Activated CD4-positive, alpha-beta T cell treated with anti-CD3 and anti-CD28 coated beads for 36 hours (primary cell): Measurements from ENCODE around the gene DIP2C. TPM values are rescaled to one million over a fixed set of nuclear protein-coding genes. Genes with fewer than 3 reads are reported as not detected.
"Not testable (repeated sequence)": the region's sequence is repeated elsewhere in the genome, so short reads cannot be mapped to it uniquely, and the experiment has no call there.

Experiments used
- ATAC-seq: fragments of 200-7000 bp; cut with Tn5 transposase; one replicate; pipeline ENCODE4 v1.10.0; 2021; ENCODE audit warnings: mild to moderate bottlenecking, moderate library complexity
- CTCF ChIA-PET: fragments of 350-600 bp; sonication (Branson Sonifier 250); formaldehyde crosslinking; loops from one replicate; lab custom pipeline; 2021; ENCODE audit warnings: antibody characterized with exemption; lab: Charles Lee
- POLR2A ChIA-PET: fragments of 350-600 bp; sonication (Branson Sonifier 250); formaldehyde crosslinking; loops from one replicate; lab custom pipeline; 2021; ENCODE audit warnings: antibody characterized with exemption, inconsistent platforms; lab: Charles Lee
- DNase-seq: peaks from one replicate; pipeline ENCODE4 v3.0.0-alpha.2; 2020
- H3K27ac Mint-ChIP-seq: one replicate; pipeline ENCODE4 v1.8.0; 2021; ENCODE audit warnings: mixed read lengths
- H3K27me3 Mint-ChIP-seq: one replicate; pipeline ENCODE4 v1.8.0; 2021; ENCODE audit warnings: mixed read lengths
- H3K36me3 Mint-ChIP-seq: one replicate; pipeline ENCODE4 v1.8.0; 2021; ENCODE audit warnings: low read depth, mixed read lengths
- H3K4me1 Mint-ChIP-seq: one replicate; pipeline ENCODE4 v1.8.0; 2021; ENCODE audit warnings: mixed read lengths
- H3K4me3 Mint-ChIP-seq: one replicate; pipeline ENCODE4 v1.8.0; 2021; ENCODE audit warnings: mild to moderate bottlenecking, moderate library complexity, mixed read lengths
- H3K9me3 Mint-ChIP-seq: one replicate; pipeline ENCODE4 v1.8.0; 2021; ENCODE audit warnings: low read depth, mixed read lengths
- intact Hi-C, 2 experiments: fragments of 100-400 bp; cut with DNase I in 1 of 2; cut with micrococcal nuclease in 1 of 2; formaldehyde crosslinking; loops; one replicate each; pipeline versions ENCODE4 v1.14.2 to v1.15.1; 2022 to 2024; cut with DNase I, micrococcal nuclease
- total RNA-seq, 2 experiments: library from RNA; stranded (reverse); gene quantifications; one replicate each; pipeline ENCODE4 v1.2.3, GENCODE V29; 2021

Gene DIP2C
- total RNA-seq, 2 experiments from 2014 or later, result 0.76 to 0.94 TPM

- ATAC-seq (no peak), DNase-seq (no peak)
- Mint-ChIP-seq H3K4me3 (no peak overlapping the region), H3K27me3 (peaks cover 35% of the 10 kb centered on the region), H3K27ac (no peak overlapping the region), H3K9me3 (no peaks in the 10 kb centered on the region), H3K36me3 (no peaks in the 10 kb centered on the region), H3K4me1 (no peaks in the 10 kb centered on the region)
- intact Hi-C loops, result no loop called here
- POLR2A ChIA-PET, result no interaction called here
- CTCF ChIA-PET, result no interaction called here
Measured at GRCh38 chr10:543131-543530, 146.3 kb downstream of the DIP2C start.

GRCh38 chr10:541750-542371 lies 147.6 kb downstream of the DIP2C start:
- Mint-ChIP-seq H3K4me1 (no peaks in the 10 kb centered on the region), H3K4me3 (no peak overlapping the region), H3K27ac (no peak overlapping the region), H3K27me3 (peaks cover 27% of the 10 kb centered on the region), H3K36me3 (no peaks in the 10 kb centered on the region), H3K9me3 (no peaks in the 10 kb centered on the region)
- no peak for ATAC-seq
- ChIA-PET POLR2A (no interaction called here), CTCF (no interaction called here)
- intact Hi-C loops, result no loop called here
- DNase-seq, result no peak

GRCh38 chr10:541041-541440 lies 148.4 kb downstream of the DIP2C start:
- Mint-ChIP-seq H3K4me1 (no peaks in the 10 kb centered on the region), H3K36me3 (no peaks in the 10 kb centered on the region), H3K9me3 (no peaks in the 10 kb centered on the region), H3K4me3 (no peak overlapping the region), H3K27me3 (peaks cover 28% of the 10 kb centered on the region), H3K27ac (no peak overlapping the region)
- CTCF ChIA-PET, result no interaction called here
- intact Hi-C loops, result no loop called here
- DNase-seq (no peak), ATAC-seq (no peak)
- POLR2A ChIA-PET, result no interaction called here

GRCh38 chr10:538895-539294 lies 150.6 kb downstream of the DIP2C start:
- no peaks in the 10 kb centered on the region for H3K36me3 Mint-ChIP-seq
- H3K27me3 Mint-ChIP-seq, result peaks cover 27% of the 10 kb centered on the region
- ChIA-PET CTCF (no interaction called here), POLR2A (no interaction called here)
- no peaks in the 10 kb centered on the region for H3K9me3 Mint-ChIP-seq
- no peak overlapping the region for H3K4me3 Mint-ChIP-seq
- H3K27ac Mint-ChIP-seq, result no peak overlapping the region
- intact Hi-C loops, result no loop called here
- H3K4me1 Mint-ChIP-seq, result no peaks in the 10 kb centered on the region
- no peak for ATAC-seq
- DNase-seq, result no peak

- Mint-ChIP-seq H3K27ac (no peak overlapping the region), H3K4me3 (no peak overlapping the region), H3K36me3 (no peaks in the 10 kb centered on the region), H3K27me3 (peaks cover 24% of the 10 kb centered on the region), H3K9me3 (no peaks in the 10 kb centered on the region), H3K4me1 (no peaks in the 10 kb centered on the region)
- ChIA-PET POLR2A (no interaction called here), CTCF (no interaction called here)
- ATAC-seq (no peak), DNase-seq (no peak)
- intact Hi-C loops, result no loop called here
Measured at GRCh38 chr10:536935-537334, 152.5 kb downstream of the DIP2C start.

GRCh38 chr10:536371-536925 lies 153.0 kb downstream of the DIP2C start:
- no peak for DNase-seq
- peaks cover 19% of the 10 kb centered on the region for H3K27me3 Mint-ChIP-seq
- no peaks in the 10 kb centered on the region for H3K4me1 Mint-ChIP-seq
- ChIA-PET CTCF (no interaction called here), POLR2A (no interaction called here)
- intact Hi-C loops, result no loop called here
- H3K27ac Mint-ChIP-seq, result no peak overlapping the region
- no peak overlapping the region for H3K4me3 Mint-ChIP-seq
- H3K36me3 Mint-ChIP-seq, result no peaks in the 10 kb centered on the region
- no peak for ATAC-seq
- H3K9me3 Mint-ChIP-seq, result no peaks in the 10 kb centered on the region

- ChIA-PET POLR2A (no interaction called here), CTCF (interaction anchor here (0.6 kb wide), 1 partner anchor 21 kb away, joined by 3 read pairs; no protein-coding TSS in a partner anchor)
- Mint-ChIP-seq H3K4me1 (no peaks in the 10 kb centered on the region), H3K9me3 (no peaks in the 10 kb centered on the region), H3K36me3 (no peaks in the 10 kb centered on the region), H3K27ac (no peak overlapping the region), H3K27me3 (peaks cover 19% of the 10 kb centered on the region), H3K4me3 (no peak overlapping the region)
- no peak for DNase-seq
- intact Hi-C loops, result no loop called here
- ATAC-seq, result no peak
Measured at GRCh38 chr10:535952-536351, 153.5 kb downstream of the DIP2C start.

- Mint-ChIP-seq H3K27me3 (peaks cover 15% of the 10 kb centered on the region), H3K27ac (no peak overlapping the region), H3K4me1 (no peaks in the 10 kb centered on the region), H3K36me3 (no peaks in the 10 kb centered on the region), H3K4me3 (no peak overlapping the region), H3K9me3 (no peaks in the 10 kb centered on the region)
- intact Hi-C loops, result no loop called here
- POLR2A ChIA-PET, result no interaction called here
- DNase-seq, result no peak
- CTCF ChIA-PET, result no interaction called here
- no peak for ATAC-seq
Measured at GRCh38 chr10:535051-535450, 154.4 kb downstream of the DIP2C start.

GRCh38 chr10:534047-534566 lies 155.4 kb downstream of the DIP2C start:
- Mint-ChIP-seq H3K27me3 (peaks cover 10% of the 10 kb centered on the region), H3K4me1 (no peaks in the 10 kb centered on the region), H3K9me3 (no peaks in the 10 kb centered on the region), H3K36me3 (no peaks in the 10 kb centered on the region), H3K27ac (no peak overlapping the region), H3K4me3 (no peak overlapping the region)
- no peak for DNase-seq
- ChIA-PET POLR2A (no interaction called here), CTCF (no interaction called here)
- intact Hi-C loops, result no loop called here
- ATAC-seq, result no peak

- intact Hi-C loops, result no loop called here
- peaks cover 7% of the 10 kb centered on the region for H3K27me3 Mint-ChIP-seq
- CTCF ChIA-PET, result no interaction called here
- H3K36me3 Mint-ChIP-seq, result no peaks in the 10 kb centered on the region
- no peak overlapping the region for H3K27ac Mint-ChIP-seq
- no peaks in the 10 kb centered on the region for H3K4me1 Mint-ChIP-seq
- H3K9me3 Mint-ChIP-seq, result no peaks in the 10 kb centered on the region
- no peak overlapping the region for H3K4me3 Mint-ChIP-seq
- DNase-seq, result no peak
- no peak for ATAC-seq
- POLR2A ChIA-PET, result no interaction called here
Measured at GRCh38 chr10:533611-534010, 155.9 kb downstream of the DIP2C start.

- no peaks in the 10 kb centered on the region for H3K4me1 Mint-ChIP-seq
- no peaks in the 10 kb centered on the region for H3K36me3 Mint-ChIP-seq
- no peaks in the 10 kb centered on the region for H3K9me3 Mint-ChIP-seq
- H3K27ac Mint-ChIP-seq, result no peak overlapping the region
- CTCF ChIA-PET, result no interaction called here
- peaks cover 4% of the 10 kb centered on the region for H3K27me3 Mint-ChIP-seq
- intact Hi-C loops, result no loop called here
- POLR2A ChIA-PET, result no interaction called here
- no peak overlapping the region for H3K4me3 Mint-ChIP-seq
- no peak for DNase-seq
- ATAC-seq, result no peak
Measured at GRCh38 chr10:533186-533585, 156.3 kb downstream of the DIP2C start.

- POLR2A ChIA-PET, result not testable (repeated sequence)
Measured at GRCh38 chr10:532331-532730, 157.1 kb downstream of the DIP2C start.

More at GRCh38 chr10:532331-532730, 157.1 kb downstream of the DIP2C start:
- not testable (repeated sequence) for H3K36me3 Mint-ChIP-seq, DNase-seq, ATAC-seq, H3K4me1 Mint-ChIP-seq, H3K4me3 Mint-ChIP-seq, H3K27me3 Mint-ChIP-seq, H3K27ac Mint-ChIP-seq, H3K9me3 Mint-ChIP-seq
- CTCF ChIA-PET, result interaction anchor here (0.5 kb wide), 1 partner anchor 872 kb away, joined by 3 read pairs; no protein-coding TSS in a partner anchor
- intact Hi-C loops, result loop anchor here in 1 of 2 experiments (1.0 kb wide), 1 partner anchor 29 kb away; no protein-coding TSS in a partner anchor
